Measurements from ENCODE around the gene DNAH8.

DNA sequence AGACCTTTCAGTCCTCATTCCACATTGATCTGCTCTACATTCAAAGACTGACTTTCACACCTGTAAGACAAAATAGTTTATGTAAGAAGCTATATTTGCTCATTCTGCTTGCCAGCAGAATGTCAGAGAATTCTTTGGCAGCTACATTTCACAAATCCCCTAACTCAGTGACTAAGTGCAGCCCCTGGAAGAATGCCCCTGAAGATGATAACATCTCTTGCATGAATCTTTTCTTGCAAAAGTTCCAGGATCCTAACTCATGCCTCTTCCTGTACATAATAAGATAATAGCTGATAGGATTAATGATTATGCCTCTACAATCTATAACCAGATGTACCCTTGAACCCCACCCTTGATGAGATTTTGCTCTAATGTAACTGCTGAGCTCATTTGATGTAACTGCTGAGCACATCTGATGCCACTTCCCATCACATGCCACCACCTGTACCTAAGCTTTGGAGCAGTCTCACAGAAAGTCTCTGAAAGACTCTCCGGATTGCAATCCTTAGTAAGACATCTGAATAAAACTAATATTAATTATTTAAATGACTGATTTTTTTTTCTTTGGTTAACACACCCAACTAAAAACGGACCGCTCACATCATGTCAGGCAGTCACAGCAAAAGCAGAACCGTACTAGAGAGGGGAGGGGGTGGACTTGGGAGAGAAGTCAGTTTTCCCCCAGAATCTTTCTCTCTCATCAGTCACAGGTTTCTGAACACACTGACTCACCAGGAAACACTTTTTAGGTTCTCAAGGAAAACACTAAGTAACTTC, 684 bp upstream of the DNAH8 start:
- TF ChIP-seq, protein P1, sequence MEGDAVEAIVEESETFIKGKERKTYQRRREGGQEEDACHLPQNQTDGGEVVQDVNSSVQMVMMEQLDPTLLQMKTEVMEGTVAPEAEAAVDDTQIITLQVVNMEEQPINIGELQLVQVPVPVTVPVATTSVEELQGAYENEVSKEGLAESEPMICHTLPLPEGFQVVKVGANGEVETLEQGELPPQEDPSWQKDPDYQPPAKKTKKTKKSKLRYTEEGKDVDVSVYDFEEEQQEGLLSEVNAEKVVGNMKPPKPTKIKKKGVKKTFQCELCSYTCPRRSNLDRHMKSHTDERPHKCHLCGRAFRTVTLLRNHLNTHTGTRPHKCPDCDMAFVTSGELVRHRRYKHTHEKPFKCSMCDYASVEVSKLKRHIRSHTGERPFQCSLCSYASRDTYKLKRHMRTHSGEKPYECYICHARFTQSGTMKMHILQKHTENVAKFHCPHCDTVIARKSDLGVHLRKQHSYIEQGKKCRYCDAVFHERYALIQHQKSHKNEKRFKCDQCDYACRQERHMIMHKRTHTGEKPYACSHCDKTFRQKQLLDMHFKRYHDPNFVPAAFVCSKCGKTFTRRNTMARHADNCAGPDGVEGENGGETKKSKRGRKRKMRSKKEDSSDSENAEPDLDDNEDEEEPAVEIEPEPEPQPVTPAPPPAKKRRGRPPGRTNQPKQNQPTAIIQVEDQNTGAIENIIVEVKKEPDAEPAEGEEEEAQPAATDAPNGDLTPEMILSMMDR (IDR thresholded peaks at IDR 0.05; ENCODE audit: low read depth, low read length, poor library complexity, severe bottlenecking) = no peak
- no peak for TF ChIP-seq EZH2phosphoT487 (IDR thresholded peaks at IDR 0.05; ENCODE audit: borderline replicate concordance, low read length)
